Tongue (tissue), 2 donors: ENCODE data around the gene PRKAR1B. TPM values are rescaled to one million over a fixed set of nuclear protein-coding genes. Genes with fewer than 3 reads are reported as not detected.

Experiments used
- DNase-seq: peaks from one replicate; pipeline ENCODE4 v3.0.0-alpha.2; 2015
- total RNA-seq: library from RNA; depleted of rRNA; stranded (reverse); fragments of >200 nt; gene quantifications from one replicate; pipeline ENCODE4 v1.2.3, GENCODE V29; 2014

PRKAR1B gene
- total RNA-seq, 1 donor from 2014 or later, result 28.4 TPM

DNA sequence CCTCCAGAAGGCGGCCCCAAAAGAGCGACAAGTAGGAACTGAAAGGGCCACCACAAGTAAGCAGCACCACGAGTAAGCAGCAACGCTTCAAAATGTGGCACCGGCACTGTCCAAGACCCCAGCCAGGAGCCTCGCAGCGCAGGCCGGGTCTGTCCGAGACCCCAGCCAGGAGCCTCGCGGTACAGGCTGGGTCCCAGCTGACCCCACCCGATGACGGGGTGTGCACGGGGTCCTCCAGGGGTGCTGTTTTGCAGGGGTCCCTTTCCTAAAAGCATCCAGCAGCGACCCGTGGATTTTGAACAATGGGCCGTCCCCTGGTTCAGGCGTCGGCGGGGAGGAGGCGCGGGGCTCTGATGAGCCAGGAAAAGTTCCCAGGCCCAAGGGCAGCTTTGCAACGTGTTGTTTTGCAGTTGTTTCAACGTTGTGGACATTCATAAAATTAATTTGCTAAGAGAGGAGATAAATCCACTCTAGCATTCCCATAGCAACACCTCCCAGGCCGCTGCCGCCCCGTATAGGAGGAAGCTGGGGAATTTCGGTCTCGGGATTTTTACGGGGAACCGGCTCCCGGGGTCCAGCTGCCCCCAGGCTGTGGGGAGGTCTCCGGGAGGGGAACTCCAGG lies 155.9 kb downstream of the PRKAR1B start:
- DNase-seq, result no peak

DNA sequence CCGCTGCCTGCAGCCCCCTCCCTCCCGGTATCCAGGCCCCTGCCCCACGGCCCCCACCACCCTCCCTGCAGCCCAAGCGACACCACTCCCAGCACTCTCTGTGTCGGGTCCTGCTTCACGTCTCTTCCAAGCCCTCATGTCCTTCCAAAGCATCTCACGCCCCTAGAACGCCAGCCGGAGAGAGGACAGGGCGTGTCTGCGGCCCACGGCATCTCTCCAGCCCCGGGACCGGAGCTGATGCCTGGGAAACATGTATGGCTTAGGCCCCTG lies 156.3 kb downstream of the PRKAR1B start:
- DNase-seq, result no peak

DNA sequence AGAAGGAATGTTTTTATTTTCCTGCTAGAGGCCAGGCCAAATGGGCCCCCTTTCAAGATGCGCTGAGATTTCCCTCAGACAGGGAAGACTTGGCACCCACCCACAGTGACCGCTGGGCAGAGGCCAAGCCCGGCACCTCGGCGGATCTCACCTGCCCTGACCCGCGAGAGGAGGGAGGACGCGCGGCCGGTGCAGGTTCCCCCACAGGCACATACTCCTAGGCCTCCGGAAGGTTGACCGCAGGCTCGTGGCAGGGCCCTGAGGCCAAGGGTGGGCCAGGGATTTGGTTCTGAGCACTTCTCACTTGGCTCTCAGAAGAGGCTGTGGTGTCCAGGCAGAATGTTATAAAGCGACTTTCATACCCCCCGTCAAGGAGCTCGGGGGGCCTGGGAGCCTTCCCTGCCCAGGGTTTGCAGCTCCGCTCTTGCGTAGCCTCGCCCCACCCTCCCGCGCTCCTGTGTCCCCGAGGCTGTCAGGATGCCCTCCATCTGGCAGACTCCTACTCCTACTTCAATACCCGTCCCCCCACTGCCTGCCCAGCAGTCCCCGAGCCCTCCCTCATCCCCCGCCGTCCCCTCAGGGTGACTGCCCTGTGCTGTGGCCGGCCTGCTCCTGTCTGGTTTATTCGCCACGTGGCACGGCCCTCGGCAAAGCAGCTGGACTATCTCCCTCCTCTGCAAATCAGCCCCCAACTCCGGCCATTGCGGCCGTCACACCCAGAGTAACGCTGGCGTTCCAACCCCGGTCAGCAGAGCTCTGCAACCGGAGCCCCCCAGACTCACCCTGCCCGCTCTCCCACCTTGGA lies 156.9 kb downstream of the PRKAR1B start:
- no peak for DNase-seq

DNA sequence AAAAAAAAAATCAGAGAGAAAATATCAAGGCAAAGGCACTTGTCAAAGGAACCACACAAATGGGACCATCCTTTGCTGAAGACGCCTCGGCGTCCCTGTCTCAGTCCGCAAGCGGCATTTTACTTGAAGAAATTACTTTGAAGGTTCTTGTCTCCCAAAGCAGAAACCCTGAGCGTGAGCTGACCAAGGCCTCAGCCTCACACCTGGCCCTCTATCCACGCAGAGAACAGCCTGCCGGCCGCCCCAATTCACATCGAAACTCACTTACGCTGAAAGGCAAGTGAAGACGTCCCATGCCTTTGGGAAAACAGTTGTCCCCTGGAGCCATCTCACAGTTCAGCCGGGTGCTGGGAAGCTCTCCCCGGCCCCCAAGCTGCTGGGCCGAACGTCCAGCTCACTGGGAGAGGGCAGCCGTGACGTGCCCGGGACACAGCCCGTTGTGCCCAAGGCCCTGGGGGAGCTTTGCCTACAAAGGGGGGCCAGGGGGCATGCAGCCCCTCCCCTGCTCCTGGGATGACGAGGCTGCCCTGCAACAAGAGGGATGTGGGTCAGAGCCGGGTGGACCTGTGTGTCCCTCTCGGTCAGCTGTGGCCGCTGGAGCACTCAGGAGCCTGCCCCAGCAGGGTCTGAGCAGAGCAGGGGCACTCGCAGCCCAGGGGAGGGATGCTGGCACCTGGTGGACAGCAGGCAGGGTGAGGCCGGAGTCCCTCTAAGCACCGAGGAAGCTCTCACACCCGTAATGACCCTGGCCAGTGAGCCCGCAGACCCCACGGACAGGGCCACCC lies 157.8 kb downstream of the PRKAR1B start:
- no peak for DNase-seq

DNA sequence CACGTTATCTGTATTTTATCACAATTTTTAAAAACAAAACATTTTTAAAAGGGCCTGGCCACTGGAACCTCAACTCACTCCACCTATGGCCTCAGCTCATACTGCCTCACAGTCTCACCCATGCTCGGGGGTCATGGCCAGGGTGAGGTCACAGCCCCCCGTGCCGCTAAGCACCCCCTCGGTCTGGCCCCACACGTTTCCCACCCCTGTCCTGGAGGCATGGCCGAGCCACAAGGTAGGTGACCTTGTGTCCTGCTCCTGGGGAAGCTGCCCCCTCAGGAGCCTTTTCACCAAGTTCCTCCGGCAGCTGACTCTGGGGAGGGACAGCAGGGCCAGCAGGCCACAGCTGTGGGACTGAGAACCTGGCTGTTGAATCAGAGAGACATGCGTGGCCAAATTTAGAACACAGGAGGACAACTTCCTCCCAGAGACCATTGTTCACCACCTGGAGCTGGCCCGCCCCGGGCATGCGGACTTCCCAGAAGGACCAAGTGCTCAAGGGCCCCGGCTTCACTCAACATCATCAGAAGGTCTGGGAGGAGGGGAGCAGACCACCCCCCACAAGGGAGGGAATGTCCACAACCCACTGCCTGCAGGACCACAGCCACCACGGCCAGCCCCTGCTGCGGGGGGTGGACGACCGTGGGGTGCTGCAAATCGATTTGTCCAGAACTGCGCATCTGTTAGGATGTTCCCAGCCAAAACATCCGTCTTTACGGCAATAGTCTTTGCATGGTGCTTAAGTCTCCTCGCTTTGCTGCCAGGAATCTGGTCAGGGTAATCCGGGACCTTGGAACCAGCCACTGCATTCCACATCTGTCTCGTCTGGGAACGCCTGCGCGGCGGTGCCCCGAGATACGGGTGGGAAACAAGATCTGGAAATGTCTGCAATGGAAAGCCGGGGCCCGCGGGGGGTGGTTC lies 158.8 kb downstream of the PRKAR1B start:
- peak; percentile 97 for DNase-seq

DNA sequence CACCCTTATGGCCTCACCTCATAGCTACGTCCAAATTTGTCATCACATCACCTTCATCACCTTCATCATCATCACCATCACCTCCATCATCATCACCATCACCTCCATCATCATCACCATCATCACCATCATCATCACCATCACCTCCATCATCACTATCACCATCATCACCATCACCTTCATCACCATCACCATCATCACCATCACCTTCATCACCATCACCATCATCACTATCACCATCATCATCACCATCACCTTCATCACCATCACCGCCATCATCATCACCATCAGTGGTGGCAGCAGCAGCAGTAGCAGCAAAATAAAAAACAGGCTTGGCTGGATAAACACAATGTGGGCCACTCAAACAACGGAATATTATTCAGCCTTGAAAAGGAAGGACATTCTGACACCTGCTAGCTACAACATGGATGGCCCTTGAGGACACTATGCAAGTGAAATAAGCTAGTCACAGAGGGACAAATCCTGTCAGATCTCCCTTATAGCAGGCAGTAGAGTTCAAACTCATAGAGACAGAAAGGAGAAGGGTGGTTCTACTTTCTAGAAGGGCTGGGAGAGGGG lies 159.7 kb downstream of the PRKAR1B start:
- no peak for DNase-seq

DNA sequence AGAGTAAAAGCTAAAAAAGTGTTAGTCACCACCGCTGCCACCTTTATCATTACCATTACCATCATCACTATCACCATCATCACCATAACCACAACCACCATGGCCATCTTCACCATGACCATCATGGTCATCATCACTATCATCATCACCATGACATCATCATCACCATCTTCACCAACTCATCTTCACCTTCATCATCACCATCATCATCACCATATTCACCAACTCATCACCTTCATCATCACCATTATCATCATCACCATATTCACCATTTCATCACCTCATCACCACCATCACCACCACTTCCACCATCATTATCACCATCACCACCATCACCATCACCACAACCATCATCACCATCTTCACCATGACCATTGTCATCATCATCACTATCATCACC lies 161.0 kb downstream of the PRKAR1B start:
- DNase-seq, result no peak

DNA sequence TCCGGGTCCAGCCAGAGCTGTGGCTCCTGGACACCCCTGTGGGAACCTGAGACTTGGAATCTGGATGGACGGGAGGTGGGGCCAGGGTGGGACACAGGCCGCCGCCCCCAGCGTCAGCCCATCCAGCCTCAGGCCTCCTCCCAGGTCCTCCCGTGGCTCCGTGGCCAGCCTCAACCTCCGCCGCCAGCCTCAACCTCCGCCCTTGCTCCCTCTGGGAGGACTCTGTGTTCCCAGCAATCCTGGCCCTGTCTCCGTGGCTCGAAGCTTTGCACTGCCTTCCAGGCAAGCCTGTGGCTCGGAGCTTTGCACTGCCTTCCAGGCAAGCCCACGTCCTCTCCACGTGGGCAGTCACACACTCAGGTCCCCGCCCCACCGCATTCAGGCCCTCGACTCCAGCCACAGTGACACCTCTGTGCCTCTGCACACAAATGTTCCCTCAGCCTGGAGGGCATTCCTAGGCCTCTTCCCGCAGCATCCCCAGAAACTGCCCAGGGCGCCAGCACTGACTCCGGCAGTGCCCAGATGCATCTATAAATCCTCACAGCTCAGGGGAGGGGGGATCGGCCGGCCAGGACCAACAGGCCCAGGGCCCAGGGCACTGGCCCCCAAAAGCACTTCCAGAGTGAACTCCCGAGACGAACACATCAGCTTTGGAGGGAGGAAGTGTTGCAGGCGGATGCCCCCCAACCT lies 162.8 kb downstream of the PRKAR1B start:
- no peak for DNase-seq

DNA sequence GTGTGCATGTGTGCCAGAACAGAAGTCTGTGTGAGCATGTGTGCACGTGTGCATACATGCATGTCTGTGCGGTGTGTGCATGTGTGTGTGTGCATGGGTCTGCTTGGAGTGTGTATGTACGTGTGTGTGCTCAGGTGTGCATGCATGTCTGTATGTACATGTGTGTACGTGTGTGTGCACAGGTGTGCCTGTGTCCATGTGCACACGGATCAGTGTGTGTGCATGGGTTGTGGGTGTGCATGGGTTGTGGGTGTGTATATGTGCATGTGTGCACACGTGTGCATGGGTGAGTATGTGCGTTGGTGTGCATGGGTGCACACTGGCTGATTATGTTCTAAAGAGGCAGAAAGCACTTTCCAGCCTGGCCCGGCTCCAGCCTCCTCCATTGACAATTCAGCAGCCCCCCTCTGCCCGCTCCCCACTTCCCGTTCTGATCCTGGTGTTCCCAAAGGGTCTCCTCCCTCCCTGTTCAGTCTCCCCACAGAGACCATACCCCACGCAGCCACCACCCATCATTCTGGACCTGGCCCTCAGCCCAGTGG lies 163.4 kb downstream of the PRKAR1B start:
- no peak for DNase-seq

DNA sequence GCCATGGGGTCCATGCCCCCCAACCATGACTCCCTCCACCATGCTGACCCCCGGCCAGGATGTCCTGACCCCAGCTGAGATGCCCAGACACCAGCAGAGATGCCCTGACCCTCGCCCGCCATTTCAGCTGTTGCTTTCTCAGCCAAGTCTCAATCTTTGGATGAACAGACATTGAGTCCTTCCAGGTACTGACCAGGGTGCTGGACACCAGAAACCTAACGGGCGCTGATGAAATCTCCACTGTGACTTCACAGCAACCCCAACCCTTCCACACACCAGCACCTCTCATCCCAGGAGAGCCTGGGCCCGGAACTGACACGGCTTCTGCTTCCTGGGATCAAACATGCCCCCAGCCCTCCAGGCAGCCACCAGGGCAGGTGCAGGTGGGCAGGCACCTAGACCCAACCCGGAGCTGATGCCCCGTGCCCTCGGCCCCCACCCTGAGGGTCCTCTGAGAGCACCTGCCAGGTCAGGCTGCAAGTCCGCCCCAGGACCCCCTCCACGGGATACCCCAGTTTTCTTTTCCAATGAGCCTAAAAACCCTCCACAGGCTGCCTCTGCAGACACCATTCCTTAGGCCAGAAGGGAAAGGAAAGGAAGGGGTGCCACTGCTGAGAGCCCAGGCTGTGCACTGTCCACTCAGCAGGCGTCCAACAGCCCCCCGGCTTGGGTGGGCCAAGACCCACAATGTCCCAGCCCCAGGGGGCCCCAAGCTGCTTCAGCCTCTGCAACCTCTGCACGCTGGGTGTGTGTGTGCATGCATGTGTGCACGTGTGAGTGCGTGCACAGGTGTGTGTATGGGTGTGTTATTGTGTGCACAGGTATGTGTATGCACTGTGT lies 164.1 kb downstream of the PRKAR1B start:
- no peak for DNase-seq

DNA sequence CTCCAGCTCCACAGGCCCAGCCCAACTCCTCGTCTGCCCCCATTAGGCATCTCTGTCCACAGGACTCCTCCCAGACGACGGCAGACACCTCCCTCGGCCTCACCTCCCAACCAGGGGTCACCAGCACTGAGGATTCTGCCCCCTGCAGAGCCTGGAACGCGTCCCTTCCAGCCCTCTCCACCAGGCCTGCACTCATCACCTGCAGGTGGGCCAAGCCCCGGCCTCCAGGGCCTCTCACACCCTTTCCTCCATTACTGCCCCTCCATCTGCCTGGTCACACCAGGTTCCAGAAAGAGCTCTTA lies 164.8 kb downstream of the PRKAR1B start:
- DNase-seq, result no peak

DNA sequence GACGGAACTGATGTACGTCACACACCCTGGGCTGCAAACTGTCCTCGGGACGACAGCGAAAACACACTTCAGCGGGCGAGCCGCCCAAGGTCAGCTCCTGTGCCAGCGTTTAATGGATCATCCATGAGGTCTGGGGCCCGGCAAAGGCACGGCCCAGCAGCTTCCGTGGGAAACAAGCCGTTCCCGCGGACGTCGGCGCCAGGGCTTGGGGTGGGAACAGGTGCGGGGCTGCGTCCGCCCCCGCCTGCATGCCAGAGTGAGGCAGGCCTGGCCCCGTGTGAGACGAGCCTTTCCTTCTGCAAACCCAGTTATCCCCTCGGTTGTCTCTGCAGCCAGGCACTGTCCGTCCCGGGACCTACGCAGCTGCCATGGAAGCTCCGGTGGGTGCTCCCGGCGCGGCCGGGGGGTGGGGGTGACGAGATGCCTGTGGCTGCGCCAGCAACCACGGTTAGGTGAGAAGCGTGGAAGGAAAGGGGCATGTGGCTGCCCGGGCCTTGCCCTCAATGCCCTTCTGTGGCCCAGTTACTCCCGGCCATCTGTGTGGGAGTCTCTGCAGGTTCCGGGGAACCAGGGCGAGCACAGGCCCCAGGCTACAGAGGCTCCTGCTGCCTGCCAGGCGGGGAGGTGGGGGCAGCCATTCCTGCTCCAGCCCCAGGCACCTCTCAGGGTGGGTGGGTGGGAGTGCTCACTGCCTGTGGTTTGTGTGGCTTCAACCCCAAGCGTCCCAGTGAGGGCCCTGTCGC lies 165.3 kb downstream of the PRKAR1B start:
- peak; percentile 91 for DNase-seq

DNA sequence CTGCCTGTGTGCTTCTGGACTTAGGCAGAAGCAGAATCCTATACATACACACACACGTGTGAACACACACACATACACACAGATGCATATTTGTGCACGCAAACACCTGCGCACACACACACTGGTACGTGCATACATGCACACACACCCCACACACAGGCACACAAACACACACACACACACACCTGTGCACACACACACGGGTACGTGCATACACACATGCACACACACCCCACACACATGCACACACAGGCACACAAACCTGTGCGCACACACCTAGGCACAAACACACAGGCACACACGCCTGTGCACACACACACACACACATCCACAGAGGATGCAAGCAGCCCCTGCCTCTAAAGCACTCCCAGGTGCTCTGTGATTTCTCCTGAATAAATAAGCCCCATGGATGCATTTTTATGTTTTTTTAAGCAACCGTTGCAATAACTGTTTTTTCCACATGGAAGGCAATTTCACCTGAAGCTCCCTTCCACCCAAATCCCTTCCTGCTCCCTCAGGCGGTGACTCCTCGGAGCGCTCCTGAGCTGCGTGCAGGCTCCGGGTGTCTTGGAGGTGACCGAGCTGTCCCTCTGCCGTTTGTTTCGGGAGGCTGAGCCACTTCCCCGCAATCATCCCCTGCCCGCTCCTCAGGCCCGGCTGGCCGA lies 166.0 kb downstream of the PRKAR1B start:
- no peak for DNase-seq

DNA sequence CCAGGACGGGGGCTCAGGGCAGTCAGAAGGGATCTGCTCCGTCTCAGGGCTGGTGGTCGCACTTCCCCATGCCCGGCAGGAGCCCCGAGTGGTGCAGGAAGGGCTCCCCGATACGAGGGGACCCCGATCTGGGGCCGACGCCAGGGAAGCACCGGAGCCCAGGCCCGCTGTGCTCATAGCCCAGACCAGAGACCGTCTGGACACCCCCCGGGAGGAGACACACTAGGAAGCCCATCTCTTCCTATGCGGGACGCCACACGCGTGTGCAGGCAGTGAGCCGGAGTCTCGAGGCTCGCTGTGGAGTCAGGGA lies 167.7 kb downstream of the PRKAR1B start:
- DNase-seq, result no peak

DNA sequence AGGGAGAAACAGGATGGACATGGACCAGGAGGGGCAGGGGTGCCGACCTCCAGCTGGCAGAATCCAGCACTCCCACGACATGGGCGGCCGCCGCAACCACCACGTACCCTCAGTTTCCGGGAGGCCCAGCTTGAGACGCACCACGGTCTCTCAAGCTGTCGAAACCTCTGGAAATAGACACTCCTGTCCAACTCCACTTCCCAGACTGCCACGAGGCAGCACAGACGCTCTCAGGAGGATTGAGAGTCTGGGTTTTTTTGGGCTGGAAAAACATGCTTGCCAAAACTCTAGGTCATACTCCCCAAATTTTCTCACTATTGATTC lies 169.6 kb downstream of the PRKAR1B start:
- no peak for DNase-seq

DNA sequence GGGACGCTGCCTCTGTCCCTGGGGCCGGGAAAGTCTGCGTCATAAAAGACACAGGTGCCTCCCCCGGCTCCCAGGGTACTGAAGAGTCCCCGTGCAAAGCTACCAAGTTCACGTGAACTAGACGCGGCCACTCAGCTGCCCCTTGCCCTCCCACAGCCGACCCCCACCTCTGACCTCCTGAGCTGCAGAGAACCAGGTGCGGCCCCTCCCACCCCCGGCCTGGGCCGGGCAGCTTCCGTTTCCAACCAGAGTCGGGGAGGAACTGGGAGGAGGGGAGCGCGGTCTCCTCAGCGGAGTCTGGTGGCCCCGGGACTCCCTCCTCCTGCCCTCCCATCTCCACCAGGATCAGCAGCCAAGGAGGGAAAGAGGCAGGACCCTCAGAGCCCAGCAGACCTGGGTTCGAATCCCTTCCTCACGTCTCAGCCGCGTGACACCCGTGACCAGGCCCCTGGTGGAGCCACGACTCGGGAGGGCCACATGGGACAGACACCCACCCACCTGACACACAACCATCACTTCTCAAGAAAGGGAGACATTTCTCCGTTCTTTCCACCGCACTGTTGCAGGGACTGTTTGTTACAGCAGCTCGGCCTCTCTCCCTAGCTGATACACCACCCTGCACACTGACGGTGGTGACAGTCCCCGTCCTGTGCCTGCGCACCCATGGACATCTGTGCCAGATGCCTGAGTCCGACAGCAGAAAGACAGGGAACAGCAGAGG lies 170.1 kb downstream of the PRKAR1B start:
- DNase-seq, result no peak

DNA sequence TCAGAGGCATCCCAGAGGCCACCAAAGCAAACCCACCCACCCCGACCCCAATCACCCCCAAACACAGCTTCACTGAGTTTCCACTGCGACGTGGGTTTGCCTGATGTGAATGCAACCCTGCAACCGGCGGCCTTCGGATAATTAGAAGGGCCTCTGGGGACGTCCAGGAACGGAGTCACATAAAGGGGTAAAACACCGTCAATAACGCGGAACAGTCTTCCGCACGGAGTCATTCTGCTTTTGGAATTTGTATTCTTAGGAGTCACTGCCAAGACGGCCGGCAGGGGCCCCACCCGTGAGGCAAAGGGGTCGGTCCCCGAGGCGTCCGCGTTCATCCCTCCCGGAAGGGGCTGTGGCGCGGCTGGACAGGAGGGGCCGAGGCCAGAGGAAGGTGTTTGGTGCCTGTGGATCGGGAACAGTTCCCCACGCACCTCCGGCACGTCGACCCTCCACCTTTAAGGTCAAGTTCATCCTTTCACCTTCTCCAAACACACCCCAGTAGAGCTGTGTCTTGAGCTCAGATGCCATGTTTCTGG lies 170.7 kb downstream of the PRKAR1B start:
- DNase-seq, result no peak

DNA sequence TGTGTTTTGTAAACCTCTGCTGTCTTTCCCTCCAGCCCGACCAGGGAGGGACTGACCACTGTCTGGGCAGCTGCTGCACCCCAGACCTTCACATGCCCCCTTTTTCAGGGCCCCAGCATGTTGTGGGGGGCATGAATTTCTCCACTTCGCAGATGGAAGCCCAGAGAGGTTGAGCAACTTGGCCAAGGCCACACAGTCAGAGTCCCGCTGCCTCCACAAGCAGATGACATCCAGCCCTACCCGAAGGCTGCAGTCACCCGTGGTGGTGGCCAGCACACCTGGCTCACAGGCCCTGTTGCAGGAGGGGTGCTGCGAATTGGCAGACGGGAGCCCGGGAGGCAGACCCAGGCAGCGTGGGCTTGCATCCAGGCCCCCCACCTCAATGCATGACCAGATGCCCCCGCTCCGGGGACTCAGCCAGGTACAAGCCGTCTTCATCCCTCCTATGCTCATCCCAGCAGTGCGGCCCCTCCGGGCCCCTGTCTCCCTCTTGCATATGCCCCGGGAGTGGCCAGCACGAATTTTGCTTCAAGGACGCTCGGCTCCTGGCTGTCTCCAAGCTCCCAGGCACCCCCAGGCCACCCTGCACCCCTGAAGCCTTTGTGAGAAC lies 171.4 kb downstream of the PRKAR1B start:
- DNase-seq, result no peak
